HL-60 (cell line): Measurements from ENCODE around the gene ZNF469.

Experiments used
- CTCF ChIP-seq: IDR thresholded peaks from one replicate; pipeline ENCODE4 v1.5.1; 2011; ENCODE audit warnings: low read length, control low read depth, inconsistent platforms; ENCODE audit not compliant: insufficient read depth
- GABPA ChIP-seq: IDR thresholded peaks from 2 replicates; pipeline ENCODE4 v1.6.1; 2012; ENCODE audit warnings: low read depth
- POLR2AphosphoS5 ChIP-seq: IDR thresholded peaks from 2 replicates; pipeline ENCODE4 v1.6.1; 2012; ENCODE audit warnings: low read depth
- REST ChIP-seq: IDR thresholded peaks from 2 replicates; pipeline ENCODE4 v1.6.1; 2012; ENCODE audit warnings: low read depth; ENCODE audit not compliant: insufficient replicate concordance
- SPI1 ChIP-seq: IDR thresholded peaks from 2 replicates; pipeline ENCODE4 v1.6.1; 2012; ENCODE audit warnings: low read depth, mild to moderate bottlenecking, borderline replicate concordance

- TF ChIP-seq CTCF (no peak), POLR2AphosphoS5 (no peak), REST (no peak), GABPA (no peak), SPI1 (no peak)
Observed at GRCh38 chr16:88387941-88388627, 5.3 kb downstream of the ZNF469 start.
